Measurements from ENCODE around the gene ATG9A.

DNA sequence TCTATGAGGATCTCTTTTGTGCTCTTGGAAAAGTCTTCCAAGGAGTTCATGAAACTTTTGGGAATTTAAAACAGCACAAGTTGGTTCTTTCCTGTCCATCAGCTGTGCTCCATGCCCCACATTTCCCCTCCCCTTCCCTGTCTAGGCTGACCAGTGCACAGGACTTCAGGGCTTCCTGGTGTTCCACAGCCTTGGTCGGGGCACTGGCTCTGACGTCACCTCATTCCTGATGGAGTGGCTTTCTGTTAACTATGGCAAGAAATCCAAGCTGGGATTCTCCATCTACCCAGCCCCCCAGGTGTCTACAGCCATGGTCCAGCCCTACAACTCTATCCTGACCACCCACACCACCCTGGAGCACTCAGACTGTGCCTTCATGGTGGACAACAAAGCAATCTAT lies 41.6 kb upstream of the ATG9A start:
- TF ChIP-seq CTCF (IDR thresholded peaks at IDR 0.05) (no peak), POLR2A (IDR thresholded peaks at IDR 0.05) (no peak)

Measured in uterus (tissue), 2 donors.